Neural progenitor cell (in vitro differentiated cells): Measurements from ENCODE around the gene NEB. TPM values are rescaled to one million over a fixed set of nuclear protein-coding genes. Genes with fewer than 3 reads are reported as not detected.
A peak's percentile ranks its signal among the peaks of the same experiment; 100 is the strongest.

ENCODE experiments used
- DNase-seq: peaks from one replicate; pipeline ENCODE4 v3.0.0-alpha.2; 2016; ENCODE audit warnings: low spot score
- H2AFZ ChIP-seq: fragments of 200-600 bp; sonication (generic); replicated peaks from 2 replicates; pipeline ENCODE4 v1.6.1; 2016; ENCODE audit warnings: antibody characterized with exemption
- H3F3A ChIP-seq: fragments of 200-600 bp; sonication (generic); 2 replicates; pipeline ENCODE4 v1.6.1; 2016; ENCODE audit warnings: antibody characterized with exemption, low read depth
- H3K27ac ChIP-seq: fragments of 200-600 bp; sonication (generic); 2 replicates; pipeline ENCODE4 v1.5.1; 2016; ENCODE audit warnings: mild to moderate bottlenecking
- H3K27me3 ChIP-seq: fragments of 200-600 bp; sonication (generic); 2 replicates; pipeline ENCODE4 v1.6.1; 2016; ENCODE audit warnings: mild to moderate bottlenecking, moderate library complexity
- H3K36me3 ChIP-seq: fragments of 200-600 bp; sonication (generic); 2 replicates; pipeline ENCODE4 v1.5.1; 2016
- H3K4me1 ChIP-seq: fragments of 200-600 bp; sonication (generic); 2 replicates; pipeline ENCODE4 v1.6.1; 2016; ENCODE audit warnings: mixed run types
- H3K4me2 ChIP-seq: fragments of 200-600 bp; sonication (generic); 2 replicates; pipeline ENCODE4 v1.6.1; 2016
- H3K4me3 ChIP-seq: fragments of 200-600 bp; sonication (generic); 2 replicates; pipeline ENCODE4 v1.5.1; 2016
- H3K79me2 ChIP-seq: fragments of 200-600 bp; sonication (generic); 2 replicates; pipeline ENCODE4 v1.6.1; 2016; ENCODE audit warnings: low read depth
- H3K9ac ChIP-seq: fragments of 200-600 bp; sonication (generic); 2 replicates; pipeline ENCODE4 v1.6.1; 2016
- H3K9me3 ChIP-seq: fragments of 200-600 bp; sonication (generic); 2 replicates; pipeline ENCODE4 v1.5.1; 2016; ENCODE audit warnings: low read depth
- H4K20me1 ChIP-seq: fragments of 200-600 bp; sonication (generic); 2 replicates; pipeline ENCODE4 v1.6.1; 2016; ENCODE audit warnings: low read depth
- H3K27ac Mint-ChIP-seq: 3 replicates; pipeline ENCODE4 v1.8.0; 2021; ENCODE audit warnings: mixed read lengths
- H3K27me3 Mint-ChIP-seq: 2 replicates; pipeline ENCODE4 v1.8.0; 2022; ENCODE audit warnings: low read depth, mild to moderate bottlenecking, inconsistent platforms, moderate library complexity, mixed read lengths; ENCODE audit not compliant: insufficient read depth
- H3K36me3 Mint-ChIP-seq: 3 replicates; pipeline ENCODE4 v1.8.0; 2021; ENCODE audit warnings: mixed read lengths
- H3K4me1 Mint-ChIP-seq: 3 replicates; pipeline ENCODE4 v1.8.0; 2021; ENCODE audit warnings: mixed read lengths
- H3K4me3 Mint-ChIP-seq: 3 replicates; pipeline ENCODE4 v1.8.0; 2021; ENCODE audit warnings: mild to moderate bottlenecking, moderate library complexity, mixed read lengths
- H3K9me3 Mint-ChIP-seq: 3 replicates; pipeline ENCODE4 v1.8.0; 2020; ENCODE audit warnings: mixed read lengths
- EZH2 ChIP-seq: fragments of 200-600 bp; sonication (generic); IDR thresholded peaks from 2 replicates; pipeline ENCODE4 v1.6.1; 2017; ENCODE audit warnings: antibody characterized with exemption, mild to moderate bottlenecking, moderate library complexity
- EZH2phosphoT487 ChIP-seq: fragments of 200-600 bp; sonication (generic); IDR thresholded peaks from 2 replicates; pipeline ENCODE4 v1.6.1; 2017; ENCODE audit warnings: antibody characterized with exemption
- total RNA-seq: library from RNA; depleted of rRNA; stranded (reverse); fragments of >200 nt; gene quantifications from 2 replicates; pipeline ENCODE4 v1.2.3, GENCODE V29; 2015; ENCODE audit warnings: low replicate concordance
- TF ChIP-seq, protein P1 (sequence below): fragments of 200-600 bp; sonication (generic); IDR thresholded peaks from 2 replicates; pipeline ENCODE4 v1.5.1; 2017; ENCODE audit warnings: antibody characterized with exemption, mild to moderate bottlenecking

Gene NEB
- total RNA-seq, 1 donor from 2014 or later, result 0.49 TPM

DNA sequence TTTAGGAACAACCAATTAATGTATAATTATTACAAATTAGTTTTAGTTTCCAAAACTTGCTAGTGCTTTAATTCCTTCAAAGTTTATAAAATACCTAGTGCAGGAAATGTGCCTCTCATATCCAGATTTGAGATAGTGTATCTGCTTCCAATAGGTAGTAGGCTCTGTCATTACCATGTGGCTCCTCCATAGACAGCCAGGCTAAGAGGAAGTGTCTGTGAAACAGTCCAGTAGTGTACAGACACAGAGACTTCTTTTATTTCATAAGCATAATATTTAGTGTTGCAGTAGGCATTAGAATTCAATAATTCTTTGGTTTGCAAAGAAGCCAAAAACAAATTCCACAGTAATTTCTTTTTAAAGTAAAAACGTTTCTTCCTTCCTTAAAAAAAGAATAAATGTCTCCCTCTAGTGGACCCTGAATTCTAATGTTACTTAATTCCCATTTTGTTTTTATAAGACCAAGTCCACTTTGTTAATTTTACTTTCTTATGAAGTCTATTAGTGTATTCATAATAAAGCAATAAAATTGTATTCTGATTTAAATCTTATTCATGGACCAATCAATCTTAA lies 101.2 kb downstream of the NEB start:
- H3K79me2 ChIP-seq, result no peaks in the 10 kb centered on the region
- Mint-ChIP-seq H3K27me3 (no peaks in the 10 kb centered on the region), H3K4me3 (no peak overlapping the region)

DNA sequence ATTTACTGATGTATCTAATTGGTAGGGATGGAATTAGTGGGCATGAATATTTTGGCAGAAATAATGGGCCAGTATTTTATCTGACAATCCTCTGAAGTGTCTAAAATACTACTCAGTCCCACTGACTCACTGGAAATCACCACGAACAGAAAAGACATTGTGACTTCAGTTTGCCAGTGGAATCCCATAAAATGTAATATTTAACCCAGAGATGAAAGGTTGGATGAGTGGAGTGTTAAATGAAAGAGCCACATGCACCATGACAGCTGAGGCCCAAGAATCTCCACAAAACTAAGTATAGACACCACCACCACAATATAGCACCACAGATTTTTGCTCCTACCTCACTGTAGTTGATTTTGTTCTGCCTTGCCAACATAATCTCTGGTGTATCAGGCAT lies 103.9 kb downstream of the NEB start:
- H2AFZ ChIP-seq, result no peak overlapping the region
- no peak for TF ChIP-seq EZH2
- TF ChIP-seq, protein P1, sequence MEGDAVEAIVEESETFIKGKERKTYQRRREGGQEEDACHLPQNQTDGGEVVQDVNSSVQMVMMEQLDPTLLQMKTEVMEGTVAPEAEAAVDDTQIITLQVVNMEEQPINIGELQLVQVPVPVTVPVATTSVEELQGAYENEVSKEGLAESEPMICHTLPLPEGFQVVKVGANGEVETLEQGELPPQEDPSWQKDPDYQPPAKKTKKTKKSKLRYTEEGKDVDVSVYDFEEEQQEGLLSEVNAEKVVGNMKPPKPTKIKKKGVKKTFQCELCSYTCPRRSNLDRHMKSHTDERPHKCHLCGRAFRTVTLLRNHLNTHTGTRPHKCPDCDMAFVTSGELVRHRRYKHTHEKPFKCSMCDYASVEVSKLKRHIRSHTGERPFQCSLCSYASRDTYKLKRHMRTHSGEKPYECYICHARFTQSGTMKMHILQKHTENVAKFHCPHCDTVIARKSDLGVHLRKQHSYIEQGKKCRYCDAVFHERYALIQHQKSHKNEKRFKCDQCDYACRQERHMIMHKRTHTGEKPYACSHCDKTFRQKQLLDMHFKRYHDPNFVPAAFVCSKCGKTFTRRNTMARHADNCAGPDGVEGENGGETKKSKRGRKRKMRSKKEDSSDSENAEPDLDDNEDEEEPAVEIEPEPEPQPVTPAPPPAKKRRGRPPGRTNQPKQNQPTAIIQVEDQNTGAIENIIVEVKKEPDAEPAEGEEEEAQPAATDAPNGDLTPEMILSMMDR, result no peak
- no peak for TF ChIP-seq EZH2phosphoT487
- Mint-ChIP-seq H3K27ac (no peak overlapping the region), H3K4me1 (no peaks in the 10 kb centered on the region), H3K27me3 (no peaks in the 10 kb centered on the region), H3K4me3 (no peak overlapping the region), H3K9me3 (peaks cover 3% of the 10 kb centered on the region), H3K36me3 (peaks cover 2% of the 10 kb centered on the region)
- H3K79me2 ChIP-seq, result no peaks in the 10 kb centered on the region
- H3K4me2 ChIP-seq, result no peak overlapping the region
- H3K36me3 ChIP-seq, result no peaks in the 10 kb centered on the region
- no peak overlapping the region for H3K4me3 ChIP-seq
- no peaks in the 10 kb centered on the region for H4K20me1 ChIP-seq
- no peak overlapping the region for H3K9ac ChIP-seq
- H3K4me1 ChIP-seq, result no peaks in the 10 kb centered on the region
- no peaks in the 10 kb centered on the region for H3K27me3 ChIP-seq
- no peaks in the 10 kb centered on the region for H3K9me3 ChIP-seq
- DNase-seq, result no peak
- H3K27ac ChIP-seq, result no peak overlapping the region
- no peaks in the 10 kb centered on the region for H3F3A ChIP-seq

More for the DNA sequence above, 101.2 kb downstream of the NEB start:
- Histone ChIP-seq H3K4me1 (no peaks in the 10 kb centered on the region), H3K36me3 (no peaks in the 10 kb centered on the region), H3K27me3 (no peaks in the 10 kb centered on the region), H2AFZ (no peak overlapping the region), H3K4me3 (no peak overlapping the region), H3K4me2 (no peak overlapping the region), H4K20me1 (no peaks in the 10 kb centered on the region), H3F3A (no peaks in the 10 kb centered on the region), H3K27ac (no peak overlapping the region), H3K9me3 (no peaks in the 10 kb centered on the region), H3K9ac (no peak overlapping the region)
- DNase-seq, result no peak
- peaks cover 3% of the 10 kb centered on the region for H3K4me1 Mint-ChIP-seq
- peaks cover 2% of the 10 kb centered on the region for H3K36me3 Mint-ChIP-seq
- H3K27ac Mint-ChIP-seq, result no peak overlapping the region
- TF ChIP-seq EZH2 (no peak), EZH2phosphoT487 (no peak)
- TF ChIP-seq, protein P1, result peak; percentile 52
- H3K9me3 Mint-ChIP-seq, result peaks cover 3% of the 10 kb centered on the region

DNA sequence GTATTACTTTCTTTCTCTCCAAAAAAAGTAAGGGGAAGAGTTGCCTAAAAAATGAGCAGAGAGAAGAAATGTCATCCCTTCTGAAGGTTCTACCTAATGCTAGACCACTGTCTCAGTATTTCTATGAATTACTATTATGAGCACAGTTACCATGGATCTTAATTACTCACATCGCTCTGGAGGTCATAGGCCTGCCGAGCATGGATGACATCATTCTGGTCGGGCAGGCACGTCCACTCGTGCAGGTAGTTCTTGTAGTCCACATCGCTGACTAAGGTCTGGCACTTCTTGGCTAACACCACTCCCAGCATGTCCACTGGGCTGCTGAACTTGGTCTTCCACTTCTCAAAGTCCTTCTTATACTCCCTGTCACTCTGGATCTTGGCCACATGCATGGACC lies 106.9 kb downstream of the NEB start:
- Histone ChIP-seq H3F3A (no peaks in the 10 kb centered on the region), H2AFZ (no peak overlapping the region), H3K4me2 (no peak overlapping the region), H3K4me1 (no peaks in the 10 kb centered on the region), H4K20me1 (no peaks in the 10 kb centered on the region), H3K9me3 (no peaks in the 10 kb centered on the region), H3K79me2 (no peaks in the 10 kb centered on the region), H3K27ac (no peak overlapping the region), H3K36me3 (no peaks in the 10 kb centered on the region), H3K4me3 (no peak overlapping the region), H3K9ac (no peak overlapping the region), H3K27me3 (no peaks in the 10 kb centered on the region)
- no peak overlapping the region for H3K27ac Mint-ChIP-seq
- H3K36me3 Mint-ChIP-seq, result no peaks in the 10 kb centered on the region
- no peak overlapping the region for H3K4me3 Mint-ChIP-seq
- no peaks in the 10 kb centered on the region for H3K27me3 Mint-ChIP-seq
- peaks cover 3% of the 10 kb centered on the region for H3K4me1 Mint-ChIP-seq
- TF ChIP-seq, protein P1, result no peak
- TF ChIP-seq EZH2phosphoT487 (no peak), EZH2 (no peak)
- no peaks in the 10 kb centered on the region for H3K9me3 Mint-ChIP-seq
- no peak for DNase-seq
